Stomach smooth muscle (tissue), 2 donors: Measurements from ENCODE around the gene FOXD2.

Experiments used
- H3K27ac ChIP-seq: one replicate; pipeline ENCODE4 v1.7.0; 2013; ENCODE audit warnings: mild to moderate bottlenecking, low read length, inconsistent platforms
- H3K27me3 ChIP-seq, 2 donors: one replicate each; pipeline ENCODE4 v1.7.0; 2013; ENCODE audit warnings: low read length in 2 of 2; ENCODE audit not compliant: insufficient read depth in 2 of 2, control insufficient read depth in 1 of 2
- H3K36me3 ChIP-seq, 2 donors: one replicate each; pipeline ENCODE4 v1.7.0; 2013; ENCODE audit warnings: low read length in 2 of 2; ENCODE audit not compliant: control insufficient read depth in 2 of 2, insufficient read depth in 2 of 2
- H3K4me1 ChIP-seq: one replicate; pipeline ENCODE4 v1.7.0; 2013; ENCODE audit warnings: low read length; ENCODE audit not compliant: control insufficient read depth, insufficient read depth
- H3K4me3 ChIP-seq, 2 donors: one replicate each; pipeline ENCODE4 v1.7.0; 2013; ENCODE audit warnings: low read length in 2 of 2
- H3K9ac ChIP-seq, 2 donors: one replicate each; pipeline ENCODE4 v1.7.0; 2013; ENCODE audit warnings: low read length in 2 of 2, mild to moderate bottlenecking in 1 of 2
- H3K9me3 ChIP-seq, 2 donors: one replicate each; pipeline ENCODE4 v1.7.0; 2013; ENCODE audit warnings: low read length in 2 of 2; ENCODE audit not compliant: control insufficient read depth in 2 of 2
- donor health status: healthy.
- donor health status: Pancreatic carcinoma.

Gene FOXD2

DNA sequence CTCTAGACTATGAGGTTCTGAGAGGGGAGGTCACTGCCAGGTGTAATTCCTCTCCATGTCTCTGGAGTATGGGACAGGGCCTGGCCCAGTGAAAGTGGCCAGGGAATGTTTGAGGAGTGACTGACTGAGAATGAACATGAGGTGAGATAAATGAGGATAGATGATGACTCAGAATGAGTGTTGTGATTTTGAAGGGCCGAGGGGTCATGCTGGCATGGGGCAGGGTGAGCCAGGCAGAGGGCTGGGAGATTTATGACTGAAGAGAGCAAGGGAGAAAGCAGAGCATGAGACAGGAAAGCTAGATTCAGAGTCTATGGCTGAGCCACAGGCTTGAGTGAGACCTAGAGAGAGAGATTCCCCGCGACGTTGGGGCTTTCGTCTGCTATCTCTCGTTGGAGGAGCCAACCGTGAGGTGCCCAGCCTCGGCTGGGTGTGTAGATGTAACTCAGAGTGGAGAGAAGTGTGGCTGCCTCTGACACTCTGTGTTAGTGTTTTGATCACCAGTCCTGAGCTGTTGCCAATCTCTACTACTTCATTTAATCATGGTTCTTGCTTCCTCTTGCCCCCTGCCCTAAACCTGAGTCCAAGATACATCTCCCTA, 50.1 kb downstream of the FOXD2 start:
- Histone ChIP-seq H3K9me3 (no peaks in the 10 kb centered on the region), H3K9ac (no peak overlapping the region), H3K27me3 (peaks cover 3 to 17% of the 10 kb centered on the region in 2 donors), H3K4me1 (no peaks in the 10 kb centered on the region), H3K4me3 (no peak overlapping the region), H3K36me3 (no peaks in the 10 kb centered on the region), H3K27ac (no peak overlapping the region)
